ENCODE data around the gene FAF1. TPM values are rescaled to one million over a fixed set of nuclear protein-coding genes. Genes with fewer than 3 reads are reported as not detected.

Gene FAF1
- total and polyA plus RNA-seq, 2 experiments from 2014 or later = 7.2 to 49.1 TPM

GRCh38 chr1:50975436-50975835, 15.4 kb upstream of the FAF1 start:
- no peak overlapping the region for H3K27ac ChIP-seq
- no peak overlapping the region for H3K4me3 ChIP-seq
- no peaks in the 10 kb centered on the region for H3K27me3 ChIP-seq (replicated peaks; ENCODE audit: insufficient read depth)
- H4K20me1 ChIP-seq (ENCODE audit: insufficient read depth) = no peaks in the 10 kb centered on the region
- no peaks in the 10 kb centered on the region for H3K9me2 ChIP-seq (ENCODE audit: insufficient read depth)
- DNase-seq = no peak
- H3K4me1 ChIP-seq (ENCODE audit: insufficient read depth) = peaks cover 38% of the 10 kb centered on the region
- H2AFZ ChIP-seq = 0 out of 2 replicates have a peak overlapping the region, but pooled peaks have one; percentile 95
- no peak overlapping the region; the same call in 1 of the 2 replicates for H3K9ac ChIP-seq
- 72 to 75% methylated on average over 1 of the region's 1 CpG for WGBS, 2 experiments (ENCODE audit: low coverage in 1 of 2, low lambda C conversion rate in 2 of 2, missing lambda C conversion rate in 2 of 2)
- no peak for TF ChIP-seq EZH2 (IDR thresholded peaks at IDR 0.05; ENCODE audit: insufficient read depth, poor library complexity, severe bottlenecking)
- no peak for TF ChIP-seq EZH2phosphoT487 (IDR thresholded peaks at IDR 0.05; ENCODE audit: insufficient read depth, low read depth)
- H3F3A ChIP-seq (ENCODE audit: insufficient read depth) = peaks cover 13% of the 10 kb centered on the region
- no peaks in the 10 kb centered on the region for H3K36me3 ChIP-seq (ENCODE audit: low read depth)
- peaks cover 66% of the 10 kb centered on the region for H3K79me2 ChIP-seq (ENCODE audit: insufficient read depth)
- in situ Hi-C loops (cut with MboI) = no loop called here
- H3K9me3 ChIP-seq (ENCODE audit: low read depth) = no peaks in the 10 kb centered on the region
- no peak overlapping the region for H3K4me2 ChIP-seq (ENCODE audit: unreplicated experiment)

GRCh38 chr1:50974618-50974935, 14.5 kb upstream of the FAF1 start:
- no peak for DNase-seq
- no peaks in the 10 kb centered on the region for H4K20me1 ChIP-seq (ENCODE audit: insufficient read depth)
- no peaks in the 10 kb centered on the region for H3K27me3 ChIP-seq (replicated peaks; ENCODE audit: insufficient read depth)
- no peak overlapping the region for H3K4me2 ChIP-seq (ENCODE audit: unreplicated experiment)
- peaks cover 22% of the 10 kb centered on the region for H3F3A ChIP-seq (ENCODE audit: insufficient read depth)
- TF ChIP-seq EZH2phosphoT487 (IDR thresholded peaks at IDR 0.05; ENCODE audit: insufficient read depth, low read depth) (no peak), EZH2 (IDR thresholded peaks at IDR 0.05; ENCODE audit: insufficient read depth, poor library complexity, severe bottlenecking) (no peak)
- in situ Hi-C loops (cut with MboI) = no loop called here
- H3K9me3 ChIP-seq (ENCODE audit: low read depth) = no peaks in the 10 kb centered on the region
- H3K36me3 ChIP-seq (ENCODE audit: low read depth) = no peaks in the 10 kb centered on the region
- H3K4me3 ChIP-seq = no peak overlapping the region
- H3K9ac ChIP-seq = no peak overlapping the region
- H2AFZ ChIP-seq = peak overlapping the region; percentile 41
- H3K27ac ChIP-seq = no peak overlapping the region
- H3K9me2 ChIP-seq (ENCODE audit: insufficient read depth) = no peaks in the 10 kb centered on the region
- 90 to 94% methylated on average over 1 of the region's 1 CpG for WGBS, 2 experiments (ENCODE audit: low coverage in 1 of 2, low lambda C conversion rate in 2 of 2, missing lambda C conversion rate in 2 of 2)
- peaks cover 31% of the 10 kb centered on the region for H3K4me1 ChIP-seq (ENCODE audit: insufficient read depth)
- peaks cover 66% of the 10 kb centered on the region for H3K79me2 ChIP-seq (ENCODE audit: insufficient read depth)

- Histone ChIP-seq H4K20me1 (ENCODE audit: insufficient read depth) (no peaks in the 10 kb centered on the region), H3K9me2 (ENCODE audit: insufficient read depth) (no peaks in the 10 kb centered on the region), H3F3A (ENCODE audit: insufficient read depth) (peaks cover 20% of the 10 kb centered on the region), H2AFZ (peak overlapping the region; percentile 63), H3K4me3 (no peak overlapping the region), H3K9ac (no peak overlapping the region), H3K4me1 (ENCODE audit: insufficient read depth) (peaks cover 26% of the 10 kb centered on the region), H3K4me2 (ENCODE audit: unreplicated experiment) (no peak overlapping the region), H3K27me3 (replicated peaks; ENCODE audit: insufficient read depth) (no peaks in the 10 kb centered on the region), H3K27ac (no peak overlapping the region), H3K36me3 (ENCODE audit: low read depth) (no peaks in the 10 kb centered on the region), H3K79me2 (ENCODE audit: insufficient read depth) (peaks cover 61% of the 10 kb centered on the region), H3K9me3 (ENCODE audit: low read depth) (no peaks in the 10 kb centered on the region)
- in situ Hi-C loops (cut with MboI) = no loop called here
- DNase-seq = no peak
- 84 to 87% methylated on average over 13 of the region's 13 CpGs for WGBS, 2 experiments (ENCODE audit: low coverage in 1 of 2, low lambda C conversion rate in 2 of 2, missing lambda C conversion rate in 2 of 2)
- TF ChIP-seq EZH2 (IDR thresholded peaks at IDR 0.05; ENCODE audit: insufficient read depth, poor library complexity, severe bottlenecking) = no peak
- no peak for TF ChIP-seq EZH2phosphoT487 (IDR thresholded peaks at IDR 0.05; ENCODE audit: insufficient read depth, low read depth)
Measured at GRCh38 chr1:50973875-50974617, 14.0 kb upstream of the FAF1 start.

GRCh38 chr1:50973255-50973654, 13.2 kb upstream of the FAF1 start:
- peaks cover 53% of the 10 kb centered on the region for H3K79me2 ChIP-seq (ENCODE audit: insufficient read depth)
- peak overlapping the region; percentile 89 for H3K4me2 ChIP-seq (ENCODE audit: unreplicated experiment)
- whole genome bisulfite sequencing, 2 experiments (ENCODE audit: low coverage in 1 of 2, low lambda C conversion rate in 2 of 2, missing lambda C conversion rate in 2 of 2) = 70 to 74% methylated on average over 1 of the region's 1 CpG
- H3K36me3 ChIP-seq (ENCODE audit: low read depth) = no peaks in the 10 kb centered on the region
- H3K27ac ChIP-seq = no peak overlapping the region
- no peaks in the 10 kb centered on the region for H3K27me3 ChIP-seq (replicated peaks; ENCODE audit: insufficient read depth)
- in situ Hi-C loops (cut with MboI) = no loop called here
- H3F3A ChIP-seq (ENCODE audit: insufficient read depth) = peaks cover 19% of the 10 kb centered on the region
- H3K9me3 ChIP-seq (ENCODE audit: low read depth) = no peaks in the 10 kb centered on the region
- peak overlapping the region; percentile 16; the same call in 1 of the 2 replicates for H3K4me3 ChIP-seq
- no peak for DNase-seq
- peak overlapping the region; percentile 63 for H2AFZ ChIP-seq
- TF ChIP-seq EZH2 (IDR thresholded peaks at IDR 0.05; ENCODE audit: insufficient read depth, poor library complexity, severe bottlenecking) (no peak), EZH2phosphoT487 (IDR thresholded peaks at IDR 0.05; ENCODE audit: insufficient read depth, low read depth) (no peak)
- peaks cover 19% of the 10 kb centered on the region for H3K4me1 ChIP-seq (ENCODE audit: insufficient read depth)
- H4K20me1 ChIP-seq (ENCODE audit: insufficient read depth) = no peaks in the 10 kb centered on the region
- H3K9me2 ChIP-seq (ENCODE audit: insufficient read depth) = no peaks in the 10 kb centered on the region
- peak overlapping the region; percentile 30; the same call in 1 of the 2 replicates for H3K9ac ChIP-seq

Data from GM23248 (cell line).